SU-DHL-6 (cell line): Measurements from ENCODE around the gene TTBK1.

ENCODE experiments used
- EZH2phosphoT487 ChIP-seq: fragments of 200-600 bp; sonication (generic), shearing (Covaris generic); conservative IDR thresholded peaks from 2 replicates; pipeline ENCODE4 v1.6.1; 2018; ENCODE audit warnings: mild to moderate bottlenecking, antibody characterized with exemption, low read length, moderate library complexity, mixed read lengths
- TF ChIP-seq, protein P1 (sequence below): fragments of 200-600 bp; sonication (generic); IDR thresholded peaks from one replicate; pipeline ENCODE4 v1.5.1; 2017; ENCODE audit warnings: antibody characterized with exemption, mild to moderate bottlenecking, low read length, moderate library complexity; ENCODE audit not compliant: insufficient read depth, poor library complexity, severe bottlenecking

DNA sequence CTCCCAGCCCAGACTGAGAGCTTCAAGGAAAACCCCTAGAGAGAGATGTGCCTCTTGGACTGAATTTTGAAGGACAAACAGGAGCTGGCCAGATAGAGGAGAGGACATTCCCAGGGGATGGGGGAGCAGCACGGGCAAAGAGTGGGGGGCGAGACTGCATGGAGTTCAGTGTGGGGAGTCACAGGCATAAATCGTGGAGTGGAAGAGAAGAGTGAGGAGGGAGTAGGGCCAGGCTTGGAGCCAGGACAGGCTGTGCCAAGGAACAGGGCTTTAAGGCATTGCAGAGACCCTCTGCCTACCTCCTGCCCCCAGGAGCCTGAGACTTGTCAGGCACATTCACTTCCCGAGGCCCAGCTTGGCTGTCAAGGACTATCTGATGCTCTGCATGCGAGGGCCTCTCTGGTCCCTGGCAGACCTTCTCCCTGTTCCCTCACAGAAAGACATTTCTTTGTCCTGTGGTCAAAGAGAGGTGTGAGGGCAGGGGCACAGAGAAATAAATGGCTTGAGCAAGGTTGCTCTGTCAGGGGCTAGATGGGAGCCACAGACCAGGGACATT lies 49.6 kb downstream of the TTBK1 start:
- TF ChIP-seq, protein P1, sequence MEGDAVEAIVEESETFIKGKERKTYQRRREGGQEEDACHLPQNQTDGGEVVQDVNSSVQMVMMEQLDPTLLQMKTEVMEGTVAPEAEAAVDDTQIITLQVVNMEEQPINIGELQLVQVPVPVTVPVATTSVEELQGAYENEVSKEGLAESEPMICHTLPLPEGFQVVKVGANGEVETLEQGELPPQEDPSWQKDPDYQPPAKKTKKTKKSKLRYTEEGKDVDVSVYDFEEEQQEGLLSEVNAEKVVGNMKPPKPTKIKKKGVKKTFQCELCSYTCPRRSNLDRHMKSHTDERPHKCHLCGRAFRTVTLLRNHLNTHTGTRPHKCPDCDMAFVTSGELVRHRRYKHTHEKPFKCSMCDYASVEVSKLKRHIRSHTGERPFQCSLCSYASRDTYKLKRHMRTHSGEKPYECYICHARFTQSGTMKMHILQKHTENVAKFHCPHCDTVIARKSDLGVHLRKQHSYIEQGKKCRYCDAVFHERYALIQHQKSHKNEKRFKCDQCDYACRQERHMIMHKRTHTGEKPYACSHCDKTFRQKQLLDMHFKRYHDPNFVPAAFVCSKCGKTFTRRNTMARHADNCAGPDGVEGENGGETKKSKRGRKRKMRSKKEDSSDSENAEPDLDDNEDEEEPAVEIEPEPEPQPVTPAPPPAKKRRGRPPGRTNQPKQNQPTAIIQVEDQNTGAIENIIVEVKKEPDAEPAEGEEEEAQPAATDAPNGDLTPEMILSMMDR, result no peak
- TF ChIP-seq EZH2phosphoT487, result no peak
